BJ (cell line): ENCODE measurements around the gene SCRG1. TPM values are rescaled to one million over a fixed set of nuclear protein-coding genes. Genes with fewer than 3 reads are reported as not detected.

ENCODE experiments used
- CTCF ChIA-PET: fragments of 350-600 bp; formaldehyde crosslinking; extraction: SDS; loops from one replicate; lab custom pipeline; 2021; ENCODE audit warnings: antibody characterized with exemption, inconsistent platforms; lab: Yijun Ruan, JAX
- POLR2A ChIA-PET: fragments of 300-600 bp; sonication (Branson Sonifier 250); formaldehyde crosslinking; extraction: SDS; loops from one replicate; lab custom pipeline; 2021; ENCODE audit warnings: antibody characterized with exemption; lab: Charles Lee
- DNase-seq: peaks from one replicate; pipeline ENCODE4 v3.0.0-alpha.2; 2011; ENCODE audit warnings: low read depth
- H3K27me3 ChIP-seq: 2 replicates; pipeline ENCODE4 v1.6.0; 2011; ENCODE audit warnings: low read length; ENCODE audit not compliant: control insufficient read depth, insufficient read depth
- H3K36me3 ChIP-seq: 2 replicates; pipeline ENCODE4 v1.5.1; 2011; ENCODE audit warnings: low read length; ENCODE audit not compliant: control insufficient read depth, insufficient read depth
- H3K4me3 ChIP-seq: 2 replicates; pipeline ENCODE4 v1.5.1; 2011; ENCODE audit warnings: low read depth, mild to moderate bottlenecking, control low read depth, low read length
- CTCF ChIP-seq: IDR thresholded peaks from 2 replicates; pipeline ENCODE4 v1.5.1; 2011; ENCODE audit warnings: low read depth, mild to moderate bottlenecking, control low read depth, inconsistent platforms, low read length, moderate library complexity; ENCODE audit not compliant: insufficient read depth
- polyA plus RNA-seq: library from polyadenylated mRNA; depleted of rRNA; stranded (reverse); fragments of >200 nt; gene quantifications from 2 replicates; pipeline ENCODE4 v1.2.3, GENCODE V29; 2011

Gene SCRG1
- polyA plus RNA-seq, 1 experiment, result 0.47 TPM

- ChIA-PET POLR2A (no interaction called here), CTCF (interaction anchor here (0.7 to 1.8 kb wide), 6 partner anchors 8 to 38 kb away, joined by 3 to 7 read pairs (median 4); partner anchors contain the start of gene SAP30)
- Histone ChIP-seq H3K36me3 (no peaks in the 10 kb centered on the region), H3K4me3 (no peak overlapping the region), H3K27me3 (peaks cover 2% of the 10 kb centered on the region; the same call in 1 of the 2 replicates)
- no peak for TF ChIP-seq CTCF
- DNase-seq, result no peak
Measured at GRCh38 chr4:173357939-173358338, 41.0 kb downstream of the SCRG1 start.

- no peak for DNase-seq
- TF ChIP-seq CTCF, result no peak
- no peaks in the 10 kb centered on the region for H3K27me3 ChIP-seq
- no peak overlapping the region for H3K4me3 ChIP-seq
- H3K36me3 ChIP-seq, result no peaks in the 10 kb centered on the region
- ChIA-PET CTCF (interaction anchor here (0.6 to 2.3 kb wide), 5 partner anchors 14 to 65 kb away, joined by 3 to 6 read pairs (median 3); no protein-coding TSS in a partner anchor), POLR2A (no interaction called here)
Measured at GRCh38 chr4:173347467-173347866, 51.4 kb downstream of the SCRG1 start.

- no peaks in the 10 kb centered on the region for H3K36me3 ChIP-seq
- no peaks in the 10 kb centered on the region for H3K27me3 ChIP-seq
- H3K4me3 ChIP-seq, result no peak overlapping the region
- peak; percentile 78 for DNase-seq
- ChIA-PET POLR2A (interaction anchor here (0.7 to 1.6 kb wide), 4 partner anchors 8 to 63 kb away, joined by 3 to 4 read pairs (median 4); no protein-coding TSS in a partner anchor), CTCF (interaction anchor here (0.6 to 2.3 kb wide), 8 partner anchors 12 to 319 kb away, joined by 3 to 6 read pairs (median 4); partner anchors contain the start of gene HMGB2)
- TF ChIP-seq CTCF, result no peak
Measured at GRCh38 chr4:173346074-173346473, 52.8 kb downstream of the SCRG1 start.

- Histone ChIP-seq H3K27me3 (no peaks in the 10 kb centered on the region), H3K36me3 (no peaks in the 10 kb centered on the region), H3K4me3 (no peak overlapping the region)
- no peak for DNase-seq
- CTCF ChIA-PET, result interaction anchor here (0.6 to 2.3 kb wide), 6 partner anchors 11 to 319 kb away, joined by 3 to 4 read pairs (median 4); partner anchors contain the start of gene HMGB2
- POLR2A ChIA-PET, result interaction anchor here (1.5 to 1.6 kb wide), 2 partner anchors 10 to 24 kb away, joined by 4 read pairs; no protein-coding TSS in a partner anchor
- no peak for TF ChIP-seq CTCF
Measured at GRCh38 chr4:173345648-173346047, 53.3 kb downstream of the SCRG1 start.

- Histone ChIP-seq H3K27me3 (no peaks in the 10 kb centered on the region), H3K36me3 (no peaks in the 10 kb centered on the region), H3K4me3 (no peak overlapping the region)
- CTCF ChIA-PET, result no interaction called here
- DNase-seq, result no peak
- TF ChIP-seq CTCF, result no peak
- POLR2A ChIA-PET, result no interaction called here
Measured at GRCh38 chr4:173343832-173344397, 55.0 kb downstream of the SCRG1 start.
